Endothelial cell of umbilical vein (primary cell): ENCODE data around the gene FBXO9. TPM values are rescaled to one million over a fixed set of nuclear protein-coding genes. Genes with fewer than 3 reads are reported as not detected.

ENCODE experiments used
- BruUV-seq: library from RNA; stranded (reverse); fragments of 400-500 nt; replicated peaks from 2 replicates; lab custom pipeline; 2021; lab: Mats Ljungman, UMichigan
- CTCF ChIA-PET: fragments of 300-600, 350-600 bp; sonication (Branson Sonifier 250); formaldehyde crosslinking; loops from one replicate; lab custom pipeline; 2021; ENCODE audit warnings: antibody characterized with exemption, inconsistent platforms; lab: Charles Lee
- POLR2A ChIA-PET: fragments of 300-600, 350-600 bp; sonication (Branson Sonifier 250); formaldehyde crosslinking; loops from one replicate; lab custom pipeline; 2021; ENCODE audit warnings: antibody characterized with exemption, inconsistent platforms; lab: Charles Lee
- DNase-seq: peaks from one replicate; pipeline ENCODE4 v3.0.0-alpha.2; 2011; ENCODE audit warnings: low read depth, low spot score
- FAIRE-seq: peaks from 2 replicates; lab custom pipeline; 2011; peaks lifted over from hg19 to GRCh38; lab: Jason Lieb, UNC
- H2AFZ ChIP-seq: 2 replicates; pipeline ENCODE4 v1.6.0; 2012; ENCODE audit warnings: low read depth, low read length, control low read depth, inconsistent platforms
- H3K27ac ChIP-seq: 2 replicates; pipeline ENCODE4 v1.5.1; 2011; ENCODE audit warnings: low read depth, mild to moderate bottlenecking, control low read depth, low read length, moderate library complexity; ENCODE audit not compliant: insufficient read depth
- H3K27me3 ChIP-seq, 2 experiments: 2 replicates each; pipeline versions ENCODE4 v1.6.0 to v1.6.1; 2011; ENCODE audit warnings: low read length in 2 of 2, mixed read lengths in 1 of 2; ENCODE audit not compliant: control insufficient read depth in 2 of 2, insufficient read depth in 2 of 2
- H3K36me3 ChIP-seq, 2 experiments: 2 replicates in 1 of 2; 3 replicates in 1 of 2; pipeline ENCODE4 v1.5.1; 2011; ENCODE audit warnings: low read length in 2 of 2, mild to moderate bottlenecking in 1 of 2, moderate library complexity in 1 of 2; ENCODE audit not compliant: control insufficient read depth in 2 of 2, insufficient read depth in 2 of 2; ENCODE audit errors: extremely low read depth in 1 of 2
- H3K4me1 ChIP-seq: 3 replicates; pipeline ENCODE4 v1.5.1; 2011; ENCODE audit warnings: mild to moderate bottlenecking, low read length; ENCODE audit not compliant: control insufficient read depth, insufficient read depth; ENCODE audit errors: extremely low read depth
- H3K4me2 ChIP-seq: 2 replicates; pipeline ENCODE4 v1.6.1; 2011; ENCODE audit warnings: low read length, control low read depth, mixed read lengths; ENCODE audit not compliant: insufficient read depth
- H3K4me3 ChIP-seq, 3 experiments: fragments of 200-600 bp in 1 of 3; sonication (generic), shearing (Covaris generic) in 1 of 3; replicated peaks in 1 of 3; 2 replicates each; pipeline ENCODE4 v1.5.1; 2011 to 2016; ENCODE audit warnings: control low read depth in 3 of 3, low read length in 3 of 3, mild to moderate bottlenecking in 2 of 3, inconsistent platforms in 1 of 3, low read depth in 1 of 3, moderate library complexity in 1 of 3; ENCODE audit not compliant: insufficient read depth in 1 of 3
- H3K79me2 ChIP-seq: 2 replicates; pipeline ENCODE4 v1.6.0; 2012; ENCODE audit warnings: low read length, inconsistent platforms; ENCODE audit not compliant: control insufficient read depth, insufficient read depth
- H3K9ac ChIP-seq: replicated peaks from 2 replicates; pipeline ENCODE3; 2011; ENCODE audit warnings: low read length, control low read depth; ENCODE audit not compliant: insufficient read depth; ENCODE audit errors: extremely low read depth
- H3K9me1 ChIP-seq: replicated peaks from 3 replicates; pipeline ENCODE4 v1.6.0; 2011; ENCODE audit warnings: mild to moderate bottlenecking, low read length; ENCODE audit not compliant: control insufficient read depth, insufficient read depth; ENCODE audit errors: extremely low read depth
- H3K9me3 ChIP-seq: replicated peaks from 2 replicates; pipeline ENCODE4 v1.5.1; 2012; ENCODE audit warnings: low read length, inconsistent platforms; ENCODE audit not compliant: control insufficient read depth, insufficient read depth
- H4K20me1 ChIP-seq: replicated peaks from 2 replicates; pipeline ENCODE3; 2011; ENCODE audit warnings: mild to moderate bottlenecking, low read length; ENCODE audit not compliant: control insufficient read depth, insufficient read depth; ENCODE audit errors: extremely low read depth
- EZH2 ChIP-seq: IDR thresholded peaks from 2 replicates; pipeline ENCODE4 v1.6.1; 2012; ENCODE audit warnings: borderline replicate concordance, low read depth, mild to moderate bottlenecking, moderate library complexity, low read length, inconsistent platforms; ENCODE audit not compliant: severe bottlenecking
- GATA2 ChIP-seq: IDR thresholded peaks from 2 replicates; pipeline ENCODE4 v1.7.0; 2011; ENCODE audit warnings: low read depth, mild to moderate bottlenecking, moderate library complexity, mixed read lengths, low read length; ENCODE audit not compliant: insufficient read length, insufficient read depth
- JUN ChIP-seq: IDR thresholded peaks from 2 replicates; pipeline ENCODE4 v1.6.1; 2011; ENCODE audit warnings: borderline replicate concordance, low read depth; ENCODE audit not compliant: insufficient read length, insufficient read depth
- MYC ChIP-seq: IDR thresholded peaks from one replicate; pipeline ENCODE4 v1.6.1; 2011; ENCODE audit warnings: mild to moderate bottlenecking, low read depth, low read length
- POLR2A ChIP-seq: IDR thresholded peaks from 2 replicates; pipeline ENCODE4 v1.6.1; 2012; ENCODE audit warnings: low read depth, mild to moderate bottlenecking, control low read depth, low read length
- dilution Hi-C: fragments of 300-500 bp; cut with MboI; formaldehyde crosslinking; loops from one replicate; pipeline ENCODE4 v1.15.0; 2019; ENCODE audit warnings: low sequenced_read_pairs; ENCODE audit not compliant: extremely low pct_ligation_motif_present
- intact Hi-C: fragments of 100-400 bp; cut with micrococcal nuclease; formaldehyde crosslinking; loops from one replicate; pipeline ENCODE4 v1.10.0; 2022
- polyA plus RNA-seq, 4 experiments: library from polyadenylated mRNA; depleted of rRNA in 3 of 4; stranded (reverse) in 3 of 4; unstranded in 1 of 4; fragments of >200 nt; gene quantifications; 2 replicates each; pipeline versions ENCODE4 v1.2.1 to v1.2.3, GENCODE V29; 2011 to 2012; ENCODE audit warnings: missing spikeins in 1 of 4
- total RNA-seq: library from RNA; stranded (reverse); gene quantifications from 2 replicates; pipeline ENCODE4 v1.2.3, GENCODE V29; 2021
- TF ChIP-seq, protein P1 (sequence below), 2 donors: IDR thresholded peaks; 1 replicate in 1 of 2; 2 replicates in 1 of 2; pipeline ENCODE4 v1.5.1; 2011; ENCODE audit warnings: low read length in 2 of 2, mild to moderate bottlenecking in 2 of 2, moderate library complexity in 2 of 2, control low read depth in 1 of 2, inconsistent platforms in 1 of 2, low read depth in 1 of 2; ENCODE audit not compliant: insufficient read depth in 1 of 2; ENCODE audit errors: extremely low read depth in 1 of 2
- TF ChIP-seq, protein P2 (sequence below): IDR thresholded peaks from 2 replicates; pipeline ENCODE4 v1.6.1; 2011; ENCODE audit not compliant: insufficient read depth, insufficient read length

FBXO9 gene
- total and polyA plus RNA-seq, 2 donors (not counting 3 experiments of a cell fraction or from before 2014, with no cell fraction given): 48.1 to 58.9 TPM

DNA sequence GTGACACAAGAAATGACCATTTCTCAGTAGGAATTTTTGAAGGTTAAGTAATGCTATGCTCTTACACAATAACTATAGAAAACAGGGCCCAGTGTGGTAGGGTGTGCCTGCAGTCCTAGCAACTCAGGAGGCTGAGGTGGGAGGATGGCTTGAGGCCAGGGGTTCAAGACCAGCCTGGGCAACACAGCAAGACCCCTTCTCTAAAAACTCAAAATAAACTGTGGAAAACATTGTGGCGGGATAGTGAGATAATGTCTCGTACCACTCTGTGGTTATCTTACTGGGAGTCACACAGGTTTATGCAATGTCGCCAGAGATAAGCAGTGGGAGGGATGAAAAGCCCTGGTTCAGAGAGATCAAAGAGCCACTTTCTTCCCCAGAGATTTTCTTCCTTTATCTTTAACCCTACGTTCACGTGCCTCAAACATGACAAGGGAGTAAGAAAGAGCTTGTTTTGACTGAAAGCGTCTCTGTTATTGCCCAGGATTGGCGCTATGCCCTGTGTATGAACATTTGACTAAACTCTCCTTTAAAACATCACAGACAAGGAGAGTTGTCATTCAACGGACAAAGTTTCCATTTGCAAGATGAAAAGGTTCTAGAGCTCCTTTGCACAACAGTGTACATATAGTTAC lies 69.5 kb downstream of the FBXO9 start:
- no peak overlapping the region for H2AFZ ChIP-seq
- no peaks in the 10 kb centered on the region for H4K20me1 ChIP-seq
- intact Hi-C loops: no loop called here
- no peaks in the 10 kb centered on the region for H3K4me1 ChIP-seq
- ChIA-PET CTCF (no interaction called here), POLR2A (no interaction called here)
- no peaks in the 10 kb centered on the region for H3K79me2 ChIP-seq
- dilution Hi-C loops: no loop called here
- TF ChIP-seq, protein P1, sequence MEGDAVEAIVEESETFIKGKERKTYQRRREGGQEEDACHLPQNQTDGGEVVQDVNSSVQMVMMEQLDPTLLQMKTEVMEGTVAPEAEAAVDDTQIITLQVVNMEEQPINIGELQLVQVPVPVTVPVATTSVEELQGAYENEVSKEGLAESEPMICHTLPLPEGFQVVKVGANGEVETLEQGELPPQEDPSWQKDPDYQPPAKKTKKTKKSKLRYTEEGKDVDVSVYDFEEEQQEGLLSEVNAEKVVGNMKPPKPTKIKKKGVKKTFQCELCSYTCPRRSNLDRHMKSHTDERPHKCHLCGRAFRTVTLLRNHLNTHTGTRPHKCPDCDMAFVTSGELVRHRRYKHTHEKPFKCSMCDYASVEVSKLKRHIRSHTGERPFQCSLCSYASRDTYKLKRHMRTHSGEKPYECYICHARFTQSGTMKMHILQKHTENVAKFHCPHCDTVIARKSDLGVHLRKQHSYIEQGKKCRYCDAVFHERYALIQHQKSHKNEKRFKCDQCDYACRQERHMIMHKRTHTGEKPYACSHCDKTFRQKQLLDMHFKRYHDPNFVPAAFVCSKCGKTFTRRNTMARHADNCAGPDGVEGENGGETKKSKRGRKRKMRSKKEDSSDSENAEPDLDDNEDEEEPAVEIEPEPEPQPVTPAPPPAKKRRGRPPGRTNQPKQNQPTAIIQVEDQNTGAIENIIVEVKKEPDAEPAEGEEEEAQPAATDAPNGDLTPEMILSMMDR (IDR thresholded peaks at IDR 0.05; ENCODE audit: extremely low read depth in 1 of 2, insufficient read depth in 1 of 2, low read depth in 1 of 2, low read length in 2 of 2): no peak
- TF ChIP-seq JUN (no peak), GATA2 (no peak), POLR2A (no peak), MYC (no peak), EZH2 (no peak)
- TF ChIP-seq, protein P2, sequence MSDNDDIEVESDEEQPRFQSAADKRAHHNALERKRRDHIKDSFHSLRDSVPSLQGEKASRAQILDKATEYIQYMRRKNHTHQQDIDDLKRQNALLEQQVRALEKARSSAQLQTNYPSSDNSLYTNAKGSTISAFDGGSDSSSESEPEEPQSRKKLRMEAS: no peak
- no peak overlapping the region for H3K9ac ChIP-seq
- no peak overlapping the region for H3K4me2 ChIP-seq
- H3K27me3 ChIP-seq: peaks cover 0 to 1% of the 10 kb centered on the region in 2 experiments
- FAIRE-seq (no peak), DNase-seq (no peak)
- no peaks in the 10 kb centered on the region for H3K9me3 ChIP-seq
- no peaks in the 10 kb centered on the region for H3K9me1 ChIP-seq
- BruUV-seq: no TSS peak
- H3K36me3 ChIP-seq: no peaks in the 10 kb centered on the region
- H3K4me3 ChIP-seq: no peak overlapping the region
- H3K27ac ChIP-seq: no peak overlapping the region
